ENCODE measurements around the gene BHLHE40. TPM values are rescaled to one million over a fixed set of nuclear protein-coding genes. Genes with fewer than 3 reads are reported as not detected.
A peak's percentile ranks its signal among the peaks of the same experiment; 100 is the strongest.

Gene BHLHE40
- total and polyA plus RNA-seq, 4 experiments from 2014 or later: 33.0 to 45.8 (median 39.7) TPM

DNA sequence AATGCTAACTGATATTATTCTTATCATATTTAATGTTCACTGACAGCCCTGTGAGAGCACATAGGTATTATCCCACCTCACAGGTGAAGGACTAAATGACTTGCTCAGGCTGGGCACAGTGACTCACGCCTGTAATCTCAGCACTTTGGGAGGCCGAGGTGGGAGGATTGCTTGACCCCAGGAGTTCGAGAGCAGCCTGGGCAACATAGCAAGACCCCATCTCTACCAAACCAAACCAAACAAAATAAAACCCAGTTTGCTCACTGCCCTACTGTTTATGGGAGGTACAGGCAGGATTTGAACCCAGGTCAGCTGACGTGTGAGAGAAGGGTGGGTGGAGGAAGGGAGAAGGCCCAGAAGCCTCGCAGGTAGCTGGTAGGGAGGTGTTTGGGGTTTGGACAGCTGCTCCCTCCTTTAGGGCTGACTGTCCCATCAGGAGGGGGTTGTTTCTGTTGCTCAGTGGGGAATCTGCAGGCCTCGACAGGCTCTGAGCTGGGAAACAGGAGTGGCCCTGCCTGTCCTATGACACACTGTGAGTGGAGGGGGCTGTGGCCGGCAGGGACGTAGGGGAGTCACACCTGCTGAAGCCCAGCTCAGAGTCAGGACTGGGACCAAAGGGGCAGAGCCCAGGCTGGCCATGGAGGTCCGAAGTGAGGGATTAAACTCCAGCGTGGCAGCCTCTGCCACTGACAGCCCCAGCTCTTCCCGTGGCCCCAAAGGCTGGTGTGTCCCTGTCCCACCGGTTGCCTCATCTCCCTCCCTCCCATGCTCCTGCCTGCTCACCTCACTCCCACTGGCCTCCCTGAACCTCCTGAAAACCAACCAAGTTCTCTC is 25.3 kb downstream of the BHLHE40 start:
- no peak overlapping the region for H3K27ac ChIP-seq (ENCODE audit: low read depth, low read length)
- POLR2A ChIA-PET (ENCODE audit: partially characterized antibody): interaction anchor here (0.8 to 25.1 kb wide), 2 partner anchors 12 to 22 kb away, joined by 3 to 580 read pairs; partner anchors contain the start of gene BHLHE40
- H3K36me3 ChIP-seq (ENCODE audit: insufficient read depth, low read length): no peaks in the 10 kb centered on the region
- H3K9me3 ChIP-seq (ENCODE audit: control insufficient read depth in 1 of 2, low read length in 2 of 2): no peaks in the 10 kb centered on the region
- Mint-ChIP-seq H3K4me1 (peaks cover 23 to 66% (median 33%) of the 10 kb centered on the region in 4 donors), H3K9me3 (no peaks in the 10 kb centered on the region), H3K27me3 (no peaks in the 10 kb centered on the region), H3K27ac (peak overlapping the region in 6 of 7 donors; percentile 51 to 91 (median 71)), H3K36me3 (peaks cover 0 to 1% of the 10 kb centered on the region in 2 donors), H3K4me3 (peak overlapping the region in 1 of 8 donors; percentile 46)
- CTCF ChIA-PET (ENCODE audit: partially characterized antibody): interaction anchor here (3.1 kb wide), 1 partner anchor 24 kb away, joined by 7 read pairs; no protein-coding TSS in a partner anchor
- H3K4me3 ChIP-seq (ENCODE audit: low read length in 2 of 2): no peak overlapping the region
- no peak for DNase-seq
- no peaks in the 10 kb centered on the region for H3K27me3 ChIP-seq (ENCODE audit: insufficient read depth, low read length)
- H3K4me1 ChIP-seq (ENCODE audit: insufficient read depth, low read length): peaks cover 36% of the 10 kb centered on the region
- intact Hi-C loops (cut with micrococcal nuclease): no loop called here

DNA sequence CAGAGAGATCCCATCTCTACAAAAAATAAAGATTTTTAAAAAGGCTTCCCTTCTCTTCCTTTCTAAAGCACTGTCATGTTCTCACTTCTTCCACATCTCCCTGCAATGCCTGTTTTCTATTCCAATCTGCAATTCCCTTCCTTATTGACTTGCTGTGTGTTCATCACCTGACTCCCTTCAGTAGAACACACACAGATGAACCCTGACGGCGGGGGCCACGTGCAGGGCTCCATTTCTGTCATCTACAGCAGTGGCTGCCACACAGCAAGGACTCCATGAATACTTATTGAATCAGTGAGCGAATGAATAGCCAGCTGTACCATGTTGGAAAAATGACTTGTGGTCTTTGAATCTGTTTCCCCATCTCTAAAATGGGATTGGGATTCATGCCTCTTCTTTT is 26.1 kb downstream of the BHLHE40 start:
- intact Hi-C loops (cut with micrococcal nuclease): no loop called here
- Histone ChIP-seq H3K4me3 (ENCODE audit: low read length in 2 of 2) (no peak overlapping the region), H3K4me1 (ENCODE audit: insufficient read depth, low read length) (peaks cover 33% of the 10 kb centered on the region), H3K27ac (ENCODE audit: low read depth, low read length) (no peak overlapping the region), H3K9me3 (ENCODE audit: control insufficient read depth in 1 of 2, low read length in 2 of 2) (no peaks in the 10 kb centered on the region), H3K27me3 (ENCODE audit: insufficient read depth, low read length) (no peaks in the 10 kb centered on the region), H3K36me3 (ENCODE audit: insufficient read depth, low read length) (no peaks in the 10 kb centered on the region)
- peaks cover 21 to 61% (median 28%) of the 10 kb centered on the region in 4 donors for H3K4me1 Mint-ChIP-seq
- H3K36me3 Mint-ChIP-seq: peaks cover 0 to 1% of the 10 kb centered on the region in 2 donors
- no peaks in the 10 kb centered on the region for H3K27me3 Mint-ChIP-seq
- H3K27ac Mint-ChIP-seq: peak overlapping the region; percentile 19 to 91 (median 78)
- ChIA-PET CTCF (ENCODE audit: partially characterized antibody) (interaction anchor here (0.7 to 3.1 kb wide), 2 partner anchors 25 to 327 kb away, joined by 3 to 7 read pairs; no protein-coding TSS in a partner anchor), POLR2A (ENCODE audit: partially characterized antibody) (interaction anchor here (25.1 kb wide), 1 partner anchor 23 kb away, joined by 580 read pairs; the partner anchor contains the start of gene BHLHE40)
- no peak overlapping the region for H3K4me3 Mint-ChIP-seq
- no peaks in the 10 kb centered on the region for H3K9me3 Mint-ChIP-seq
- no peak for DNase-seq

DNA sequence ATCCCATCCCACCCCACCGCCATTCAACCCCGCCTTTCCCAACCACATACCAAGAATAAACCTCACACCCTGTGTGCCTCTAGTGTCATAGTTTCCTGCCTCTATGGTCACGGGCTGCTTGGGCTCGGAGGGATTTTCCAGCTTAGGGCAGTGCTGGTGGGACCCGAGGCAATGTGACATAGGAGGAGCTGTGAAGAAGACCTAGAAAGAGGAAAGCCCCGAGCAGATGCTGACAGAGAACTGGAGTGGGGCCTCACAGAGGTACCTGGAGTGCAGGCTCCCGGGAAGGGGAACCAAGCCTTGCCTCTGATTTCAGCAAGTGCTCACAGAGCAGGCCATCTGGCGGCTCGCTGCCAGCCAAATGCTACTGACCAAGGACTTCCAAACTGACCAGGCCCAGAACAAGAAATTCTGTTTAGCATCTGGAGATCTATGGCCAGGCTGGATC is 27.5 kb downstream of the BHLHE40 start:
- H3K27ac ChIP-seq (ENCODE audit: low read depth, low read length): peak overlapping the region; percentile 17
- Mint-ChIP-seq H3K4me1 (peaks cover 29 to 70% (median 38%) of the 10 kb centered on the region in 4 donors), H3K4me3 (peak overlapping the region in 6 of 8 donors; percentile 54 to 81 (median 66)), H3K27me3 (no peaks in the 10 kb centered on the region), H3K27ac (peak overlapping the region; percentile 88 to 98 (median 96)), H3K9me3 (no peaks in the 10 kb centered on the region), H3K36me3 (peaks cover 0 to 1% of the 10 kb centered on the region in 2 donors)
- peak; percentile 64 to 95 (median 76) for DNase-seq
- H3K27me3 ChIP-seq (ENCODE audit: insufficient read depth, low read length): no peaks in the 10 kb centered on the region
- no peaks in the 10 kb centered on the region for H3K9me3 ChIP-seq (ENCODE audit: control insufficient read depth in 1 of 2, low read length in 2 of 2)
- intact Hi-C loops (cut with micrococcal nuclease): no loop called here
- ChIA-PET CTCF (ENCODE audit: partially characterized antibody) (interaction anchor here (2.0 kb wide), 1 partner anchor 27 kb away, joined by 6 read pairs; the partner anchor contains the start of gene BHLHE40), POLR2A (ENCODE audit: partially characterized antibody) (interaction anchor here (1.0 to 25.1 kb wide), 3 partner anchors 10 to 25 kb away, joined by 3 to 580 read pairs (median 4); partner anchors contain the start of gene BHLHE40)
- H3K36me3 ChIP-seq (ENCODE audit: insufficient read depth, low read length): no peaks in the 10 kb centered on the region
- H3K4me1 ChIP-seq (ENCODE audit: insufficient read depth, low read length): peaks cover 46% of the 10 kb centered on the region
- H3K4me3 ChIP-seq (ENCODE audit: low read length in 2 of 2): no peak overlapping the region

DNA sequence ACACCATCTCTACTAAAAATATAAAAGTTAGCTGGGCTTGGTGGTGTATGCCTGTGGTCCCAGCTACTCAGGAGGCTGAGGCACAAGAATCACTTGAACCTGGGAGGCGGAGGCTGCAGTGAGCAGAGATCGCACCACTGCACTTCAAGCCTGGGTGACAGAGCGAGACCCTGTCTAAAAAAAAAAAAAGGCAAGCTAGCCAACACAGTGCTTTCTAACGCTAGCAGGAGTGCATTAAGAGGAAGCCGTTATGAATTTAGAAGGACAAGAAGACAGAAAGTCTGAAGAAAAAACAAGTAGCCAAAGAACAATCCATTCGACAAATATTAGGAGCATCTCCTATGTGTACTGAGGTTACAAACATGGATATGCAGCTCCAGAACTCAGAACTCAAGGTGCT is 28.6 kb downstream of the BHLHE40 start:
- intact Hi-C loops (cut with micrococcal nuclease): no loop called here
- Histone ChIP-seq H3K27ac (ENCODE audit: low read depth, low read length) (no peak overlapping the region), H3K4me3 (ENCODE audit: low read length in 2 of 2) (no peak overlapping the region), H3K36me3 (ENCODE audit: insufficient read depth, low read length) (no peaks in the 10 kb centered on the region), H3K4me1 (ENCODE audit: insufficient read depth, low read length) (peaks cover 44% of the 10 kb centered on the region), H3K27me3 (ENCODE audit: insufficient read depth, low read length) (no peaks in the 10 kb centered on the region), H3K9me3 (ENCODE audit: control insufficient read depth in 1 of 2, low read length in 2 of 2) (no peaks in the 10 kb centered on the region)
- no peak overlapping the region for H3K4me3 Mint-ChIP-seq
- peaks cover 26 to 68% (median 38%) of the 10 kb centered on the region in 4 donors for H3K4me1 Mint-ChIP-seq
- peaks cover 0 to 1% of the 10 kb centered on the region in 2 donors for H3K36me3 Mint-ChIP-seq
- no peaks in the 10 kb centered on the region for H3K27me3 Mint-ChIP-seq
- CTCF ChIA-PET (ENCODE audit: partially characterized antibody): interaction anchor here (0.7 to 2.0 kb wide), 4 partner anchors 10 to 103 kb away, joined by 3 to 6 read pairs (median 4); partner anchors contain the start of gene BHLHE40
- POLR2A ChIA-PET (ENCODE audit: partially characterized antibody): interaction anchor here (1.6 to 25.1 kb wide), 2 partner anchors 9 to 26 kb away, joined by 5 to 580 read pairs; partner anchors contain the start of gene BHLHE40
- peak overlapping the region in 4 of 7 donors; percentile 48 to 97 (median 78) for H3K27ac Mint-ChIP-seq
- no peak for DNase-seq
- H3K9me3 Mint-ChIP-seq: no peaks in the 10 kb centered on the region

DNA sequence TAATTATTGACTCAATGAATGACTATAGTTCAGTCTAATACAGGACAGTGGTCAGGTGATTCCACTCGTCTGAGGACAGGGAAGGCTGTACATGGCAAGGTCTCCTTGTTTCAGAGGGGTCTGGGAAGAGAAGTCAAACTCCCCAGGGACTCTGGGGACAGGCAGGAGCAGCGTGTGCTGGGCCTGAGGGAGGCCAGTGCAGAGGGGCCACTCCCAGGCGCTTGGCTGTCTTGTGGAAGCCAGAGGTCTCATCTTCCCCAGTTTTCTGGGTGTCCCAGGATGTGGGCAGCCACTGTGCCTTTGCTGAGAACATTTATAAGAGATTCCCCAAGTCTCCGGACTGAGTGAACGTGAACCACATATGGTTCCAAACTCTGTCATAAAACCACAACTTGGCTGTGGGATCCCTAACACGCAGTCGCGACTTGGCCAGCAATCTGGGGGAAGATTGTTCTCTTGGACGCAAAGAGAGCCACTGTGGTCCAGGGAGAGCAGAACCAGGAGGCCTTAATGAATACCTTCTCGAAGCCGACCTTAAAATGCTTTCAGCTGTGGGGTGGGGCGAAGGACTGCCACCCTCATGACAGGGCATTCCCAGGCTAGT is 30.4 kb downstream of the BHLHE40 start:
- peaks cover 45% of the 10 kb centered on the region for H3K4me1 ChIP-seq (ENCODE audit: insufficient read depth, low read length)
- intact Hi-C loops (cut with micrococcal nuclease): no loop called here
- H3K4me3 Mint-ChIP-seq: no peak overlapping the region
- no peak overlapping the region for H3K4me3 ChIP-seq (ENCODE audit: low read length in 2 of 2)
- no peak for DNase-seq
- H3K36me3 ChIP-seq (ENCODE audit: insufficient read depth, low read length): no peaks in the 10 kb centered on the region
- H3K27ac Mint-ChIP-seq: peak overlapping the region in 1 of 7 donors; percentile 43
- no peak overlapping the region for H3K27ac ChIP-seq (ENCODE audit: low read depth, low read length)
- POLR2A ChIA-PET (ENCODE audit: partially characterized antibody): interaction anchor here (25.1 kb wide), 1 partner anchor 27 kb away, joined by 580 read pairs; the partner anchor contains the start of gene BHLHE40
- H3K4me1 Mint-ChIP-seq: peaks cover 28 to 67% (median 43%) of the 10 kb centered on the region in 4 donors
- H3K27me3 ChIP-seq (ENCODE audit: insufficient read depth, low read length): no peaks in the 10 kb centered on the region
- CTCF ChIA-PET (ENCODE audit: partially characterized antibody): interaction anchor here (3.3 kb wide), 1 partner anchor 29 kb away, joined by 10 read pairs; the partner anchor contains the start of gene BHLHE40
- H3K9me3 ChIP-seq (ENCODE audit: control insufficient read depth in 1 of 2, low read length in 2 of 2): no peaks in the 10 kb centered on the region
- no peaks in the 10 kb centered on the region for H3K27me3 Mint-ChIP-seq
- peaks cover 0 to 1% of the 10 kb centered on the region in 2 donors for H3K36me3 Mint-ChIP-seq
- no peaks in the 10 kb centered on the region for H3K9me3 Mint-ChIP-seq

DNA sequence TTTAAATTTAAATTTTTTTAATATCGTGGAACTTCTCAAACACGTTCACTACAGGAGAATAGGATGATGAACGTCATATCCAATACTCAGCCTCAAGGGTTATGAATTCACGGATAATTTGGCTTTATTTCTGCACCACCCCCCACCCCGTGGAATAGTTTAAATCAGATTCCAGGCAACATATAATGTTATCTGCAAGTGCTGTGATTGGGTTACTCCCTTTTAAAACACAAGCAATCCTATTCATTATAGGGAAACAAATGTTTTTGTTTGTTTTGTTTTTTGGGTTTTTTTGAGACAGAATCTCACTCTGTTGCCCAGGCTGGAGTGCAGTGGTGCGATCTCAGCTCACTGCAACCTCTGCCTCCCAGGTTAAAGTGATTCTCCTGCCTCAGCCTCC is 30.9 kb downstream of the BHLHE40 start:
- H3K27me3 ChIP-seq (ENCODE audit: insufficient read depth, low read length): no peaks in the 10 kb centered on the region

More for the DNA sequence above, 30.9 kb downstream of the BHLHE40 start:
- POLR2A ChIA-PET (ENCODE audit: partially characterized antibody): interaction anchor here (1.2 to 25.1 kb wide), 2 partner anchors 8 to 28 kb away, joined by 3 to 580 read pairs; partner anchors contain the start of gene BHLHE40
- CTCF ChIA-PET (ENCODE audit: partially characterized antibody): interaction anchor here (1.2 to 3.3 kb wide), 2 partner anchors 9 to 30 kb away, joined by 4 to 10 read pairs; partner anchors contain the start of gene BHLHE40
- Histone ChIP-seq H3K4me1 (ENCODE audit: insufficient read depth, low read length) (peaks cover 47% of the 10 kb centered on the region), H3K4me3 (ENCODE audit: low read length in 2 of 2) (no peak overlapping the region), H3K36me3 (ENCODE audit: insufficient read depth, low read length) (no peaks in the 10 kb centered on the region), H3K9me3 (ENCODE audit: control insufficient read depth in 1 of 2, low read length in 2 of 2) (no peaks in the 10 kb centered on the region), H3K27ac (ENCODE audit: low read depth, low read length) (no peak overlapping the region)
- Mint-ChIP-seq H3K9me3 (no peaks in the 10 kb centered on the region), H3K36me3 (peaks cover 0 to 1% of the 10 kb centered on the region in 2 donors), H3K27me3 (no peaks in the 10 kb centered on the region), H3K4me3 (no peak overlapping the region), H3K4me1 (peaks cover 28 to 71% (median 45%) of the 10 kb centered on the region in 4 donors), H3K27ac (peak overlapping the region in 2 of 7 donors; percentile 54 to 78)
- DNase-seq: no peak
- intact Hi-C loops (cut with micrococcal nuclease): no loop called here

All from CD4-positive, alpha-beta memory T cell (primary cell).